ENCODE measurements around the gene CORO2B.
"Not testable (repeated sequence)": the region's sequence is repeated elsewhere in the genome, so short reads cannot be mapped to it uniquely, and the experiment has no call there.

Gene CORO2B

DNA sequence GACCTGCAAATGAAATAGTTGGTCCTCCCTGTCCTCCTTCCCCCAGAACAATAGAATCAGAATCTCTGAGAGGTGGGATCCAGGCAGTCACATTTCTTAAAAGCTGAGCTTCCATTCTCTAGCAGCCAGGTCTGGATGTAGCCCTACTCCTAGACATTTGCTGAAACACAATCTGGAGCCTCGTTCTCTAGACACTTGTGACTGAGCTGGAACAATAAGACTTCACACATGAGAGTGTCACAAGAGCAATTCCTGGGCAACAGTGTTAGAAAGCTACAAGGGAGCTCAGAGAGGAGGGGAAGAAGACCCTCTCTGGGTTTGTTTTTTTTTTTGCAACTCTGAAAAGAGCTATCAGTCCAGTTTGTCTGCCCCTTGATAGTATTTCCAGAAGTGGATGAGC is 14.5 kb downstream of the CORO2B start:
- DNase-seq = no peak

DNA sequence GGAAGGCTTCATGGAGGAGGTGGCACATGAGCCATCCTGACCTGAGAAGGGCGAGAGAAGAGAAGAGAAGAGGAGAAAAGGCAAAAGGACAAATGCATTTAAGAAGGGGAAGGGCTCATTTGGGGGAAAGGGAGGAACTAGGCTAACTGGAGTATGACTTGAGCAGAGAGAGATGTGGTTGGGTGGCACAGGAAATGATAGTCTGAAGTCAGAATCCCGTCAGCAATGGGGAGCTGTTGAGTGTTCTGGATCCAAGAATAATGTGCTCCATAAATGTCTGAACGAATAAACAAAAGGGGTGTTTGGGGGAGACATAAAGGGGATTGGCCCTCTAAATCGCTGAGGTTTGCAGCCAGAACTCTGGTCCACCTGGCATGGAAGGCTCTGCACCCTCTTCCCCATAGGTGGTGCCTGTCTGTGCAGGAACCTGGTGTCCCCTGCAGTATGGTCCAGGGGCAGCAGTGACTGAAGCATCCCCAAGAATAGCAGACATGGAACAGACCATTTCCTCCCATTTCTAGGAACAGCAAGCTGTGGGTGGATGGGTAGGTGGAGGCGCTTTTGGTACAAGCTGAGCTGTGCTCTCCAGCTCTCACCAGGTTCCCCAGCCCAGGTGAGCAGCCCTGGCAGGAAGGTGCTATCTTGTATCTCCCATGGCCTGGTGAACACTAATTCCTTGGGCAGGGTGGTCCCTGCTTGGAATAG is 15.2 kb downstream of the CORO2B start:
- DNase-seq = no peak

DNA sequence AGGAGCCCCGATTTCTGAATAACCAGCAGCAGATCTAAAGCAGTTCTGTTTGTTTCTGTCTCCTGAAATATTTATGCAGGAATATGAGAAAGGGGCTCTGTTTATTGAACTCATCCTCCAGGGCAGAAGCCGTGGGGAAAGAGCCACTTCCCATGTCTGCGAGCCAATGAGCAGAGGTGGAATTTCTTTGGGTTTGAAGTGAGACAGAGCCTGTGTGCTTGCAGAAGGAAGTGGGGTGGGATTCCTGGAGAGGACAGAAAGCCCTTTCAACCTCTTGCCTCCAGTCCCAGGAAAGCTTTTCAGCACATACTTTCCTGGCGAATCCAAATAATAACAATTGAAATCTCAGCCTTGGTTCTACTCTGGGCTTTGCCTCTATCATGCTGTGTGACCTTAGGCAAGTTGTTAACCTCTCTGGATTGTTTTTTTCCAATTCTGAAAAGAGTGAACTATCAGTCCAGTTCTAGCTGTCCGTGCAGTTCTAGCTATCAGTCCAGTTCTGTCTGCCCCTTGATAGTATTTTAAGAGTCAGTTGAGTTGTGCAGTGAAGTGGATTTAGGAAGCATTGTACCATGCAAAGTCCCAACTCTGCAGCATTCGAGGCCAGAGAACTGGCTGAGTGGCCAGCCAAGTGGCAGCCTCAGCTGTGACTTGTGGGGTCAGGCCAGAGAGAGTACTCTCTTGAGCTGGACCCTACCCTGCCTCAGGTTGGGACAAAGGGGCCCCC is 15.9 kb downstream of the CORO2B start:
- no peak for DNase-seq

DNA sequence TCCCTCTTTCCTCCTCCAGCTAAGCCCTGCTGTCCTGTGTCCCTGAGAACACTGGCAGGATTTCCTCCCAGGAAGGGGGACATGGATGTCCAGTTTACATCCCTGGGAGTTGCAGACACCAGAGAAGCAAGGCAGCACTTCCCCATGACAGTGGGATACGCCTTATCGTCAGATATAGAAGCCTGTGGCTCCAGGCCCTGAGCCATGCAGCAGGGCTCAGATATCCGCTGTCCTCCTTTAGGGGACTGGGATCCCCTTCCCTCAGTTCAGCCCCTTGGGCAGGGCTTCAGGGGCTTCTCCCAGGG is 16.4 kb downstream of the CORO2B start:
- no peak for DNase-seq

DNA sequence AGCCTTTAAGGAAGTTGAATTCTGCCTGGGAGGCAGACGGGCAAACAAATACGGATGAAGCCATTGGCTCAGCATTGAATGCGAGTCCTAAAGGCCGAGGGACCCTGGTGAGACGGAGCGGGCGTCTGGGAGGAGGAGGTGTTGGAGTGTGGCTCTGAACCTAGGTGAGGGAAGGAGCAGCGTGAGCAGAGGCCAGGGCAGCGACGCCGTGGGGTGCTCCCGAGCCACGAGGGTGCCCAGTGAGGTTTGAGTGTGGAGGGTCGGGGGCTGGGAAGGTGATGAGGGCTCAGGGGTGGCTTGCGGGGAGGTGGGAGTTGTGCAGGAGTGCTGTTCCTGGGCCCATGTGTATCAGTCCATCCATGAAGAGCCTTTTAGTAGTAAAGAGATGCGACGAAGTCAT is 17.0 kb downstream of the CORO2B start:
- DNase-seq = no peak

DNA sequence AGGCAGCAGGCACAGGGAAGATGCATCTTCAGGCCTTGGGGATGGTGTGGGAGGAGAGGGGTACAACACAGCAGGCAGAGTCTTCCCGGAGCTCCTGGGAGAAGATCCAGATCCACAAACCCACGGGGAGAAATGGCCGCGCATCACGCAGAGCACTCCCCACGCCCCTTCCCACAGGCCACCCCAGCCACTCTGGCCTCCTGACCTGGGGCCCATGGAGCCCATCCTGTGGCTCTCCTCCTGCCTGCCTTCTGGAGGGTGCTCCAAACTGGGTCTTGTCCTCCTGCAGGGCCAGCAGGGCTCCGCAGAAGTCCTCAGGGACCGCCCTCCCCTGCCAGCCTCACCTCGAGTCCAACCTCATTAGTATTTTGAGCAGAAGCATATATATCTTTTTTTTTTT is 17.9 kb downstream of the CORO2B start:
- no peak for DNase-seq

DNA sequence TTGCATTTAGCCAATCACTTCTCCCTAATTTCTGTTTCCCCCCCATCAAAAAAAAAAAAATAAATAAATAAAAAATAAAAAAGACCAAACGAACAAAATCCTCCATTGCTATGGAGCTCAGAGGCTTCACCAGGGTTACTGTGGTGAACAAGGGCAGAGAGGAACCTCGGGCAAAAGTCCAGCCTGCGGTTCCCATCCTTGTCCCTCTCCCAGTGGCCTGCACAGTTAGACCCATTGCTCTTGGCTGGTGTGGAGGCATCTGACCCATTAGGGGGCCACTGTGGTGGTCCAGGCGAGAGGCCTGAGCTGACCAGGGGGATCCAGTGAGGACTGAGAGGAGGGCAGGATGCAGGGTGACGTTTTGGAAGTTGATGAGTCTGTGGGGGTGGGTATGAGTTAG is 18.8 kb downstream of the CORO2B start:
- no peak for DNase-seq

DNA sequence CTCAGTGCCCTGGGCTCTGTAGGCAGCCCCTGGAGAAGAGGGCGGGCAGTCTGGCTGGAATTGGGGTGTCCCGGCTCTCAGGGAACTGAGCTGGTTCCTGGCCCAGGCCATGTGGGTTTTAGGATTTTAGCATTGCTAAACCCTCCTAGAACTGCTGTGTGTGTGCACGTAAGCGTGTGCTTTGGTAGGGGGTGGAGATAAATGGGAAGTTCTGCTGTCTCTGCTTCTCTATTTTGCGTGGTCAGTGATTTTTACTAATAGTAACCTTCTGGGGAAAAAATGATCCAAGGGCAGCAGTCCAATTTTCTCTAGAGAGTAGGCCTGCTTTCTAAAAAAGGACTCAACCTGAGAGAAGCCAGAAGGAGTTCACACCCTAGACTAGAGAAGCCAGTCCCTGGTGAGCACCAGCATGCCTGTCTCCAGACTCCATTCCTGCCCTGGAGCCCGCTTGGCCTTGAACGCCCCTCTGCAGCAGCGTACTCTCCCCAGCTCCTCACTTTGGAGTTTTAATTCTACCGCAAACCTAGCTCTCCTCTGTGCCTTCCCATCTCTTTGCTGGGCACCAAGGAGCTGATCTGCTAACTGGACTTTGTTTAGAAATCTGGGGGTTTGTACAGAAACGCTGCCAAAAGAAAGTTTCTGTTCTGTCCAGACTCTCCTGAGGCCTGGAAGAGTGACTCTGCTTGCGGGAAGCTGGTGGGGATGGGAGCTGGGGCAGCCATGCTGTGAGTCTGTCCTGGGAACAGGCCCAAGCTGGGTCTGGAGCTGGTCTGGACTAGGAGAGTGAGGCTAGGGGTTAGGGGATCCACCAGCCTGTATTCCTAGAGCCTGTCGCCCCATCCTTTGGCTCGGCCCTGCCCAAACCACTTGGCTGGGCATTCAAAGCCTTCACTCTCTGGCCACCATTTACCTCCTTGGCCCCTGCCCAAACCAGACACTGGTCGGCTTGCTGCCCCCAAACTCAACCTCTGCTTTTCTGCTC is 19.7 kb downstream of the CORO2B start:
- no peak for DNase-seq

DNA sequence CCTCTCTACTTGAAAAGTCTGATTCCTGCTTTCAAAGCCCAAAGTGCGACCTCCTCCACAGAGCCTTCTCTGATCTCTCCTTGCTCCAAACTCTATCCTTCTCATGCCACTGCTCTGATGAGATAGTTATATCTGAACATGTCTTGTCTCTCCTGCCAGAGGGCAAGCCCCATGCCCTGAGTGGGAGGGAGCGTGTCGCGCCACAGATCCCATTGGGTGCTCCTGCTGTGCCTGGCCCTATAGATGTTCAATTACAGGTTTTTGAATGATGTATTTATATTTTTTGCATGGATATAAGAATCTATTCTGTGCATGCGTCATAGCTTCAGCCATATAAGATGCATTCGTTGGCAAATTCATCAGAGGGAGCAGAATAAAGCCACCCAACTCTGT is 20.4 kb downstream of the CORO2B start:
- no peak for DNase-seq

DNA sequence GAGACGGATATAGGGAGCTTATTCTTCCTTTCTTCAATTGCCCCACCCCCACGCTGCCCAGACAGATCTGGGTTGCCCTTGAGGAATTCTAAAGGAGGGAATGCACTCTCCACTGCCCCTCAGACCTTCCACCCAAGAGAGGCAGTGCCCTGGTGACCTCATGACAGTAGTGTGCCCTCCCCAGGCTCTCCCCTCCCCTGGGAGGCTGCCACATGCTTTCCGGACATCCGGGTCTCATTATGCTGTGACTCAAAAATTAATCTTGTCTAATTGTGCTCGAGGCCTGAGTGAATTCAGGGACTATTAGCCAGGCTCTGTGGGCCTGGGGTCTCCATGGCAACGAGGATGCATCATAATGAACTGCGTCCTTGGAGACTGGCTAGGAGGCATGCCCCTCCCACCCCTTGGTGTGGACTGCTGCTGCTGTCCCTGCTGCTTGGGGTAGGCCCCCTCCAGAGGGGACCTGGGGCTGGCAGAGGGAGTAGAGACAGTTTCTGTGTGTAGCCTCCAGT is 20.8 kb downstream of the CORO2B start:
- DNase-seq = no peak

DNA sequence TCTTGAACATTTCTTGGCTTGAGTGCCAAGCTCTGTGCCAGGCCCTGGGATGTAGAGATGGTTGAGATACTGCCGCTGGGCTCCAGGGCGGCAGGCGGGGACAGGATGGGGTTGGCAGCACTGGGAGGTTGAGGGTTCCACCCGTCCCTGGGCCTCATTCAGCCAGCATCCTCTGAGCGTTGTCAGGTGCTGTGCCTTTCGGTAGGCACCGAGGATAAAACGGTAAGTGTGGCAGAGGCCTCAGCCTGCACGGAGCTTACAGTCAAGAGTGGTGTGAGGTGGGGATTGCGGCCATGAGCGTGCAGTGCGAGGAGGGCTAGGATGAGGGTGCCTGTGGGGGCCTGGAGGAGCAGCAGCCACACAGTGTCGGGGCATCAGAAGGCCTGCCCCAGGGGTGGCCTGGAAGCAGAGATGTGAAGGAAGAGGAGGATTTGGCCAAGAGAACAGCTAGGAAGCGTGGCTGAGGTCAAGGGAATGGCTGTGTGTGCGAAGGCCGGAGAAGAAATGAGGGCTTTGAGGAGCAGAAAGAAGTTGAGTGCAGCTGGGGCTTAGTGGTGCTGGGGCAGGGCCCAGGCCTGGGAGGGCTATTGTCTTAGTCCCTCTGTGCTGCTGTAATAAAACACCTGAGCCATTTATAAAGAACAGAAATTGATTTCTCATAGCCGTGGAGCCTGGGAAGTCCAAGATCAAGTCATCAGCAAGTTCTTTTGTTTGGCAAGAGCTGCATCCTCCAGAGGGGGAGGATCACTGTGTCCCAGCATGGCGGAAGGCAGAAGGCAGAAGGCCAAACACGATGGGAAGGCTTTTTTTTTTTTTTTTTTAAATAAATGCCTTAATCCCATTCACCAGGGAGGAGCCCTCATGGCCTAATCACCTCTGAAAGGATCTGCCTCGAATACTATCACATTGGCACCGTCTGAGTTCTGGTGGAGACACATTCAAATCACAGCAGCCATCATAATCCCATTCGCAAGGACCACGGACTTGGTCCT is 22.7 kb downstream of the CORO2B start:
- DNase-seq = no peak

DNA sequence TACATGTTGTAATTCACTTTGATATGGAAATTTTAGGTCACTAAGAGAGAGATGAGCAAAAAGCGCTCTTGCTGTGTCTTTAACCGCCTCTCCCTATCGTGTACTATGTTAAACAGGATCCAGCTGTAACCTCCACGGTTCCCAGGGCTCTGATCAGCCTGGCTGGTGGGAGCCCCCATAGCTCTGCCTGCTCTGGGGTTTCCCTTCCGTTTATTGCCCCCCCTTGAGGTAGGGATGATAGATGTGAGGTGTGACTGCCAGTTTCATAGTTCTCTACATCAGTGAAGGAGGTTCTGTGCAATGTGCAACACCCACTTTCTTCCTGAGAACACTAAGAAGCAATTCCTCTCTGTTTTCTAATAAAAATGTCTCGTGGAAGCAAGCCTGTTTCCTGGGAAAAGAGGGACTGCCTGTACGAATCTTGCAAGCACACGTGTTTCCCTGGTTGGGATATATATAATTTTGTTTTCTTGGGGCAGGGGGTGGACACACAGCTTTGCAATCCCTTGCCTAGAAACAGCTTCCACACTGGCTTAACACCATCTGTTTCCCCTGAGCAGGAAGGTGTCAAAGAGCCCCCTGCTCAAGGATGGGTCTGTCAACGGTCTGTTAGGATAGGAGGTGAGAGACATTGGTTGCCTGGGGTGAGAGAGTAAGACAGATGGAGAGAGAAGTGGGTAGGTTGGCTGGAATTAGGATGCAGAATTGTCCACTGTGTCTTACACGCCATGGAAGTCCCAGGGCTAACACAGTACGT is 23.8 kb downstream of the CORO2B start:
- no peak for DNase-seq

DNA sequence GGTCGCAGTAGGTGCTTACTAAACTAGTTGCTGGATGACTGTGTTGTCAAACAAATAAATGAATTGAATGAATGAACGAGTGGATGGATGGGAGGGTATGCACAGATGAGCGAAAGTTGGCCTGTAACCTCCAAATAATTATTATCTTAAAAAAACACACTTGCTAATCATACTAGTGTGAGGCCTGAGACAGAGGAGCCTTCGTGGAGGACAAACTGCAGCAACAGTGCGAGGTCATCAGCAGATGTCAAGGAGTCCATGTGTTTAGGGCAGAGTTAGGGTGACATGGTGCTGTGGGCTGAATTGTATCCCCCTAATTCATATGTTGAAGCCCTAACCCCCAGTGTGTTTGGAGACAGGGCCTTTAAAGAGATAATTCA is 24.4 kb downstream of the CORO2B start:
- no peak for DNase-seq

DNA sequence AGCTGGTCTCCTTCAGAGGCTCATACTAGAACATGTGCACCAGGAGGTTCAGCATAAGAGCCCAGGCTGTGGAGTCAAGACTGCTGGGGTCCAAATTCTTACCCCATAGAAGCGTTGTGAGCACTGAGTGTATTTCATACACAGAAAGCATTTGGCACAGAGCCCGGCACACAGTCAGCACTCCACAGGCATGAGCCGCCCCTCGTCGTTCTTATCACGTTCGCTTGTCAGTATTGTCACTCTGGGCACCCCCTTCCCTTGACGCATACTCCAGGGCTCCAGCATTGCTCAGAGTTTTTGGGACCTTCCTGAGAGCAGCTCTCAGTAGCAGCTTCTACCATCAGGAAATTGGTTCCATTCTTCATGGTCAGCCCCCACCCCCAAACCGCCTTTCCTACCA is 25.2 kb downstream of the CORO2B start:
- no peak for DNase-seq

DNA sequence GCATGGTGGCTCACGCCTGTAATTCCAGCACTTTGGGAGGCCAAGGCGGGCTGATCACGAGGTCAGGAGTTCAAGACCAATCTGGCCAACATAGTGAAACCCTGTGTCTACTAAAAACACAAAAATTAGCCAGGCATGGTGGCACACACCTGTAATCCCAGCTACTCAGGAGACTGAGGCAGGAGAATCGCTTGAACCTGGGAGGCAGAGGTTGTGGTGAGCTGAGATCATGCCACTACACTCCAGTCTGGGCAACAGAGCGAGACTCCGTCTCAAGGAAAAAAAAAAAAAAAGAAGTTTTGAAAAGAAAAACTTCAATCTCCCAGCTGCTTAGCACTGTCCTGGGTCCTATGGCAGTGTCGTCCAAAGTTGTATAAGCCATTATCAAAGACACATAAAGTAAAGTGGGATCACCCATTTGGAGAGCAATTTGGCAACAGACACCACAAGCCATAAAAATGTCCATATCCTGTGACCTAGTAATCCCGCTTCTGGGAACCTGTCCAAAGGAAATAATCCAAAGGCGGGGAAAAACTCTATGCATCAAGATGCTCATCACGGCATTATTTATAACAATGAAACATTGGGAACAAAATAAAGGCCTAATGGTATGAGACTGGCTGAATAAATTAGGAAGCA is 26.2 kb downstream of the CORO2B start:
- DNase-seq = not testable (repeated sequence)

DNA sequence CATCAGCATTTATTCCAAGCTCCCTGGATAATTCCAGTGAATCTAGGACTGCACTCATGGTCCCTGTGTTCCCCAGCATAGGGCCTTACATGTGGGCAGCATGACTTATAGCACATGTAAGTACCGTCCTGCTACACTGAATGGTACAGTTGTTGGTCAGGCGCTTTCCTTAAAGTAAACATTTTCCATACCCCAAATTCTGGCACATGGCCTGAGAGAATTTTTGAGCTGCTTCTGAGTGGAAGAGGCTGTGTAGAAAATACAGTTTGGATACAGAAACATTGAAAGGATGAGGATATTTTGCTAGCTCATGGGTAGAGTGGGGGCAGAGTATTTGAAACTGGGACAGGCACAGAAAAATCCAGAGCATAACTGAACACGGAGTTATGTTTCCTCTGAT is 27.6 kb downstream of the CORO2B start:
- DNase-seq = no peak

DNA sequence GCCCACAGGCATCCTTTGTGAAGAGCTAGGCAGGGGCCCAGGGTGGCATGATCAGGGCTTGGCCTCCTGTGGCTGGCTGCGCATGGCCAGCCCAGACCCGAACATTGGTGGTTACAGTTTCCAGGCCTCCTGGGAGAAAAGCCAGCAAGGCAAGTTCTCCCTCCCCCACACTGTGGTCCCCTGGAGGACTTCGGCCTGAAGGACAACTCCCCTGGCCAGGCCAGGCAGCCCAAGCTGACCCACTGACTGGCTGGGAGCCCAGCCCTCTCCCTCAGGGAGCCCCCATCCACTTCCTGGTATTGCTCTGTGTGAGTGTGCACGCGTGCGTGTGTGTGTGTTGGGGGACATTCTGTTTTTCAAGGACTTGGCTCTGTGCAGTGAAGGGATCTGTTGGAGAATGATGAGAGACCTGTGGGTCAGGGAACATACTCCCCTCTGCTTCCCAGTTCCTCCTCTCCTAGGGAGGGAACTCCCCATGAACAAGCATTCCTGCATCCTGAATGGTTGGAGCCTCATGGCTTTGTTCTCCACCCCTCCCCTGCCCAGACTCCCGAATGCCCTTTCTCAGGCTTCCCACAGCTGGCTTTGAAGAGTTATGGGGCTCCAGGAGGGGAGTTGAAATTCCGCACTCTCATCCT is 29.5 kb downstream of the CORO2B start:
- no peak for DNase-seq

DNA sequence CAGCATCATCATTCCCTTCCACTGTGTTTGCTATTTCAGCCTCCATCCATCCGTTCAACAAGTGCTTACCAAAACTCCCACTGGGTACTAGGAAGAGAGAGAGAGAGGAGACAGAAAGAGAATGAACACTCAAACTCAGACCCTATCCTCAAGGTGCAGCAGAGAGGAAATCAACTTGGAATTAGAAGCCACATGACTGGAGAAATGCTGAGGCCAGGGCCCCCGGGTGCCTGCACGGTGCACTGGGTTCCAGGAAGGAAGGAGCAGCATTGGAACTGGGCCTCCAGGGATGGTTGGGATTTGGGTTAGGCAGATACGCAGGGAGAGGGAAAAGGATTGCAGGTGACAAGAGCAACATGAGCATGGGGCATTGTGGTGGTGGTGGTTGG is 30.0 kb downstream of the CORO2B start:
- DNase-seq = no peak

DNA sequence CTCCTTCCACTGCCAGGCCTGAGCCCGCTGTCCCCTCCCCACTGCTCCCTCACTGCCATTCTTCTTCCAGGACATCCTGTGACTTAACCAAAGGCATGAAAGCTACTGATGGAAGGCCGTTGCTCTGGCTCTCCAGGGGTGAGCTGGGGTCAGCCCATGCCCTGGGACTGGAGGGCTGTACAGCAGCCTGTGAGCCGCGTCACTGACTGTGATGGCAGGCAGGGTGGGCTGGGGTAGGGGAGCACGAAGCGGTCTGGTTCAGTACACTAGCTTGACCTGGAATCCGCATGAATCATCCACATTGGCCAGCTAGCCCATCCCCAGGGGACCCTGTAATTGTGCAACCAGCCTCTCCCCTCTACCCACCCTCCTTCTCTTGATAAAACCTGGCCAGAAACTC is 30.8 kb downstream of the CORO2B start:
- no peak for DNase-seq

DNA sequence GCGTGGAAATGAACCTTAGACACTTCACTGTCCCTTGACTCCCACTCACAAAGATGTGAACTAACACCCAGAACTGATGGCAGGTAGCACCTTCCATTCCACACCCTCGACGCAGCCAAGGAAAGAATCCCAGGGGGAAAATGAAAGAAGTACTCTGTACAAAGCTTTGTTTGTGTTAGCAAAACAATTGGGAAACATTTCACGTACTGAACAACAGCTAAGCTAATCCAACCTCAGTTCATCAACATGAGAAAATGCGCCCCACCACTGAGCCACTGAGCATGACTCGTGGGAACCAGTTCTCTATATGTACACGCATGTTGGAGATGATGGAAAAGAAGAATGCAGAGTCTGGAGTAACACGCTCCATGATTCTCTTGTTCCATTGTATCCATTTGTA is 32.0 kb downstream of the CORO2B start:
- no peak for DNase-seq

DNA sequence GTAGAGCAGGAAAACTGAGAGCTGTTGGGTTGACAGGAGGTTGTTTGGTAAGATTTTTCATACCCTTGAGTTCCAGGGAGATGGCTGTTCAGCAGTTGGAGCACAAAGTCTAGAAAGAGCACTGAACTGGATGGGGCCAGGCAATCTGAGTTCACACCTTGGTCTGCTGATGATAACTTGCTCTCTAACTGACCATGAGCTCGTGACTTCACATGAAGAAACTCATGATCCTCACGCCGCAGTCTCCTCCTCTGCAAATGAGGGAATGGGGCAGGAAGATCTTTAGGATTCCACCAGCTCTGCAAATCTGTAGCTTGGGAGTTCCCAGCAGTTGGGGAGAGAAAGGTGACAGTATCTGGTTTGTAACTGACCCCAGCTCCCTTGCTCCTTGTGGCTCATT is 33.7 kb downstream of the CORO2B start:
- DNase-seq = no peak

Measured in activated naive CD4-positive, alpha-beta T cell treated with Interleukin-2 at 50 U/mL for 16 hours (primary cell).